Nephron progenitor cell (in vitro differentiated cells): ENCODE measurements around the gene LCN15.

Experiments
- DNase-seq: peaks from one replicate; pipeline ENCODE4 v3.0.0; 2021
- H3K27ac Mint-ChIP-seq: 2 replicates; pipeline ENCODE4 v1.8.0; 2021; ENCODE audit warnings: mild to moderate bottlenecking, moderate library complexity, mixed read lengths
- H3K27me3 Mint-ChIP-seq: 2 replicates; pipeline ENCODE4 v1.8.0; 2021; ENCODE audit warnings: mild to moderate bottlenecking, low read depth, mixed read lengths; ENCODE audit not compliant: poor library complexity
- H3K36me3 Mint-ChIP-seq: 2 replicates; pipeline ENCODE4 v1.8.0; 2021; ENCODE audit warnings: low read depth, mixed read lengths
- H3K4me1 Mint-ChIP-seq: 2 replicates; pipeline ENCODE4 v1.8.0; 2021; ENCODE audit warnings: mixed read lengths
- H3K4me3 Mint-ChIP-seq: 2 replicates; pipeline ENCODE4 v1.8.0; 2021; ENCODE audit warnings: mild to moderate bottlenecking, moderate library complexity, mixed read lengths
- H3K9me3 Mint-ChIP-seq: 2 replicates; pipeline ENCODE4 v1.8.0; 2021; ENCODE audit warnings: mild to moderate bottlenecking, moderate library complexity, mixed read lengths
- TF ChIP-seq, protein P1 (sequence below): fragments of 200-600 bp; sonication (generic); IDR thresholded peaks from 2 replicates; pipeline ENCODE4 v1.5.0; 2021; ENCODE audit warnings: antibody characterized with exemption

Gene LCN15

GRCh38 chr9:136725612-136726011 is 38.7 kb downstream of the LCN15 start:
- Mint-ChIP-seq H3K27ac (peak overlapping the region; percentile 52), H3K4me3 (peak overlapping the region; percentile 98), H3K27me3 (peaks cover 8% of the 10 kb centered on the region), H3K4me1 (peaks cover 35% of the 10 kb centered on the region), H3K9me3 (no peaks in the 10 kb centered on the region), H3K36me3 (peaks cover 34% of the 10 kb centered on the region)
- TF ChIP-seq, protein P1, sequence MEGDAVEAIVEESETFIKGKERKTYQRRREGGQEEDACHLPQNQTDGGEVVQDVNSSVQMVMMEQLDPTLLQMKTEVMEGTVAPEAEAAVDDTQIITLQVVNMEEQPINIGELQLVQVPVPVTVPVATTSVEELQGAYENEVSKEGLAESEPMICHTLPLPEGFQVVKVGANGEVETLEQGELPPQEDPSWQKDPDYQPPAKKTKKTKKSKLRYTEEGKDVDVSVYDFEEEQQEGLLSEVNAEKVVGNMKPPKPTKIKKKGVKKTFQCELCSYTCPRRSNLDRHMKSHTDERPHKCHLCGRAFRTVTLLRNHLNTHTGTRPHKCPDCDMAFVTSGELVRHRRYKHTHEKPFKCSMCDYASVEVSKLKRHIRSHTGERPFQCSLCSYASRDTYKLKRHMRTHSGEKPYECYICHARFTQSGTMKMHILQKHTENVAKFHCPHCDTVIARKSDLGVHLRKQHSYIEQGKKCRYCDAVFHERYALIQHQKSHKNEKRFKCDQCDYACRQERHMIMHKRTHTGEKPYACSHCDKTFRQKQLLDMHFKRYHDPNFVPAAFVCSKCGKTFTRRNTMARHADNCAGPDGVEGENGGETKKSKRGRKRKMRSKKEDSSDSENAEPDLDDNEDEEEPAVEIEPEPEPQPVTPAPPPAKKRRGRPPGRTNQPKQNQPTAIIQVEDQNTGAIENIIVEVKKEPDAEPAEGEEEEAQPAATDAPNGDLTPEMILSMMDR: no peak
- no peak for DNase-seq

GRCh38 chr9:136724772-136725171 is 39.5 kb downstream of the LCN15 start:
- TF ChIP-seq, protein P1: no peak
- no peak overlapping the region for H3K4me3 Mint-ChIP-seq
- H3K9me3 Mint-ChIP-seq: no peaks in the 10 kb centered on the region
- peaks cover 30% of the 10 kb centered on the region for H3K36me3 Mint-ChIP-seq
- peaks cover 5% of the 10 kb centered on the region for H3K27me3 Mint-ChIP-seq
- no peak for DNase-seq
- peaks cover 42% of the 10 kb centered on the region for H3K4me1 Mint-ChIP-seq
- no peak overlapping the region for H3K27ac Mint-ChIP-seq

DNA sequence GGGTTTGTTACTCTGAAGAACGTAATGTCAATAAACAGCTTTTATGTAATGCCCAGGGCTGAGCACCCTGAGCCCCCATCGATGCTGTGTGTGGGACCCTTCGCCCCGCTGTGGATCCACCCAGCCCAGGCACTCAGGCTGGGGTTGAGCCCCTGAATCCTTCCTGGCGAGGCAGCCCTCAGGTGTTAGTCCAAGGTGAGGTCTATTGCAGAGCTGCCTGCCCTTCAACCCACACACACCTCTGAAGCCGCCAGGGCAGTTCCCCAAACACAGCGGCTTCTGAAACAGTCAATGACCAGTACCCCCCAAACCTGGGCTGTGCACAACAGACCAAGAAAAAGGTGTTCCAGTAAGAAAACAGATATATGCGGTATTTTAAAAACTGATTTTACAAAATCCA is 40.3 kb downstream of the LCN15 start:
- no peak overlapping the region for H3K4me3 Mint-ChIP-seq
- peaks cover 42% of the 10 kb centered on the region for H3K4me1 Mint-ChIP-seq
- DNase-seq: no peak
- no peaks in the 10 kb centered on the region for H3K27me3 Mint-ChIP-seq
- no peak overlapping the region for H3K27ac Mint-ChIP-seq
- TF ChIP-seq, protein P1: no peak
- H3K9me3 Mint-ChIP-seq: no peaks in the 10 kb centered on the region
- H3K36me3 Mint-ChIP-seq: peaks cover 30% of the 10 kb centered on the region

GRCh38 chr9:136723362-136723976 is 40.8 kb downstream of the LCN15 start:
- H3K27ac Mint-ChIP-seq: no peak overlapping the region
- TF ChIP-seq, protein P1: no peak
- no peaks in the 10 kb centered on the region for H3K27me3 Mint-ChIP-seq

GRCh38 chr9:136722969-136723356 is 41.4 kb downstream of the LCN15 start:
- TF ChIP-seq, protein P1: no peak
- H3K27ac Mint-ChIP-seq: no peak overlapping the region
- no peaks in the 10 kb centered on the region for H3K27me3 Mint-ChIP-seq
- peaks cover 42% of the 10 kb centered on the region for H3K4me1 Mint-ChIP-seq
- no peaks in the 10 kb centered on the region for H3K9me3 Mint-ChIP-seq
- H3K36me3 Mint-ChIP-seq: peaks cover 30% of the 10 kb centered on the region
- DNase-seq: no peak
- H3K4me3 Mint-ChIP-seq: no peak overlapping the region

More at GRCh38 chr9:136723362-136723976, 40.8 kb downstream of the LCN15 start:
- Mint-ChIP-seq H3K36me3 (peaks cover 30% of the 10 kb centered on the region), H3K9me3 (no peaks in the 10 kb centered on the region), H3K4me1 (peaks cover 42% of the 10 kb centered on the region), H3K4me3 (no peak overlapping the region)
- DNase-seq: no peak
